NCI-H1436 (cell line): ENCODE measurements around the gene TRIM43.
"Not testable (repeated sequence)": the region's sequence is repeated elsewhere in the genome, so short reads cannot be mapped to it uniquely, and the experiment has no call there.

Source experiments
- DNase-seq: peaks from one replicate; lab custom pipeline; 2025; lab: John Stamatoyannopoulos, UW

TRIM43 gene

DNA sequence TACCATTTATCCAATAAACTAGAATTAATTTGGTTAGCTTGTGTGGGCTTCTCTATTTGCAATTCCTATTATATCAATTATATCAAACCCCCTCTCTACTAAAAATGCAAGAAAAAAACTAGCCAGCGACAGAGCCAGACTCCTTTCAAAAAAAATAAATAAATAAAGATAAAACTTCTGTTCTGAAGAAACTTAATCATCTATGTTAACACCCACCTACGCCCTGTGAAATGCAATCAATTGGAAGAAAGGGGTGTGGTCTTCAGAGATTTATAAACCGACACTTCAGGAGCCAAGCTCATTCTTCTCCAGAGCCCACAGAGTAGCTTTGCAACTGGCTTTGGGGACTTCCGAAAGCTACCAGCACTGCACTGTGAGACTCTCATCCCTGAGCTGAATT, at the start of gene TRIM43:
Gene TRIM43, plus strand, starts transcription at position 301 of the 400 bp plus-strand sequence. CDS start 2,023 bp downstream, outside the sequence.
- DNase-seq, result not testable (repeated sequence)

DNA sequence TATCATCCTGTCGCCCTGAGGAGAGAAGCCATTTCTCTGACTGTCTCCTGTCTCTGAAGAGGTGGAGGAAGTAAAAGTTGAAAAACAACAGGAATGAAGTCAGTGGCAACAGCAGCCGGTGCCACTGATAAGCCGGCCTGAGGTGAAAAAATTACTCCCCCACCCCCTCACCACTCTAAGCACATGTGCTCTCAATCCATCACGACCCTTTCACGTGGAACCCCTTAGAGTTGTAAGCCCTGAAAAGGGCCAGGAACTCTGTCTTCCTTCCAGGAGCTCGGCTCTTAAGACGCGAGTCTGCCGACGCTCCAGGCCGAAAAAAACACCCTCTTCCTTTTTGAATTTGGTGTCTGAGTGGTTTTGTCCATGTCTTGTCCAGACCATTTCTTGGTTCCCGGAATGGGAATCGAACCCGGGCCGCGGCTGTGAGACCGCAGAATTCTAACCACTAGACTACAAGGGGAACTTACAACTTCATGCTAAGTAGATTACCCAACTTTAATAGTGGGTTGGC, 40.7 kb upstream of the TRIM43 start:
- no peak for DNase-seq

DNA sequence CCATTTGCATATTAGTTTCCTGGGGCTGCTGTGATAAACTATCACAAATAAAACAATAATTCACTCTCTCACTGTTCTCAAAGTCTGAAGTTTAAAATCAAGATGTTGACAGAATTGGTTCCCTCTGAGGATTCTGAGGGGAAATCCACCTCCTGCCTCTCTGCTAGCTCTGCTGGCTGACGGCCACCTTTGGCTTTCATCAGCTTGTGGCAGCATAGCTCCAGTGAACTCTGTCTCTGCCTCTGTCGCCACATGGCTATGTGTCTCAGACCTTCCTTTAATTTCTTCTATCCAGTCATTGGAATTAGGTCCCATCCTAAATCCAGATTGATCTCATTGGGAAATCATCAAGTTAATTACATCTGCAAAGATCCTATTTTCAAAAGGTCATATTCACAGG, 38.9 kb upstream of the TRIM43 start:
- DNase-seq, result no peak

DNA sequence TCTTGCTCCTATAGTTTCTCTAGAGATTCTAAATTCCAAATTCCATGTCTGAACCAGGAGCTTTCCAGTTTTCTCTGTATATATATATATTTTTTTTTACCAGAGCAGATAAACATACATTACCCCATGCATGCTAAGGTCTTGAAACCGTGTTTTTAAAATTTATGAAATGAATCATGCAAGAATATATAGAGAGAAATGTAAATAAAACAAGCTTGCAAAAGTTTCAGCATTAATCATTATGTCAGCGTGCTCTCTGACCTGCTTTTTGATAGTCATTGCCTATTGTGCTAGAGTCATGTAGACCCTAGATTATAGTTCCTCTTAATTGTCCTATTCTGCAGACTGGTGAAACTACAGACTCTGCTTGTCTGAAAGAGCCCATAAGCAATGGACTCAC, 22.6 kb upstream of the TRIM43 start:
- DNase-seq, result no peak

DNA sequence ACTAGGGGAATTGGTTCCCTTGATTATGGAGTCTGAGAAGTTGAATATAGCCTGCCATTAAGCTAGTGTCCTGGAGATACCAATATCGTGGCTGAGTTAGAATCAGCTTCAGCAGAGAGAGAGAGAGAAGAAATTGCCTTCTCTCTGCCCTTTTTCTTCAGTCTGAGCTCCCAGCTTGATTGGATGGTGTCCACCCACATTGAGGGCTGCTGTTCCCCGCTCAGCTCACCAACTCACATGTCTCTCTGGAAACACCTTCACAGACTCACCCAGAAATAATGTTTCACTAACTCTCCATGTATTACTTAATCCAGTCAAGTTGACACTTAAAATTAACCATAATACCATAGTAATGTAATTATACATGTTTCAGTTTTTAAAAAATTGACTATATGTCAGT, 17.9 kb upstream of the TRIM43 start:
- DNase-seq, result no peak

DNA sequence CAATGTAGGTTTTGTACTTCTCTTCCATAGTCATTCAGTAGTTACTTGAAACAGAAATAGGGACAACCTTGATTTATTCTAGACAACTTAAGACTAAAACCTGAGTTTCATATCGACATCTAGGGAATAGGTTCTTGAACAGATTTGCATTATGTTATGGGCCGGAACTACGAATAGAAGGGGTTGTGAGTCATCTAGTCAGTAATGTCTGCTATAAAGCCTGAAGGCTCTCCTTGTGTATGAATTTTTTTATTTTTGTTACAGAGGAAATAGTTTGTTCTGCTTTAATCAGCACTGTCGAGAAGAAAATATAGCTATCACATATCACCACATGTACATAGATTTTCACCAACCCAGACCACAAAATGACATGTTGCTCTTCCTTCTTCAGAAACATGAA, 17.3 kb upstream of the TRIM43 start:
- no peak for DNase-seq

DNA sequence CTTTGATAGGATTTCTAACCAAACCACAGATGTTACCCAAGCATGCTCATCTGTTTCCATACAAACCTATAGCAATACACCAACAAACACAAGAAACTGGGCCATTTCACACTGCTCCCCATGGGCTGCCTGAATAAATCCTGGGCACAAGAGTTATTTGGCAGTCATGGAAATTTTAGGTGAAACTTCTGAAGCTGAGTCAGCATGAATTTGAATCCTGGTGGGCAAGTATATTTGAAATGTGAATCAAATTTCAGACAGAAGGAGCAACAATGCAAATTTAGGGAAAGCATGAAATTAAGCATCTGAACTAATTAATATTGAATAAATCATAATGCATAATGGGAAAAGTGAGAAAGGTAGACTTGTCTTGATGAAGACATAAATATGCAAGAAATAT, 15.9 kb upstream of the TRIM43 start:
- DNase-seq, result no peak

DNA sequence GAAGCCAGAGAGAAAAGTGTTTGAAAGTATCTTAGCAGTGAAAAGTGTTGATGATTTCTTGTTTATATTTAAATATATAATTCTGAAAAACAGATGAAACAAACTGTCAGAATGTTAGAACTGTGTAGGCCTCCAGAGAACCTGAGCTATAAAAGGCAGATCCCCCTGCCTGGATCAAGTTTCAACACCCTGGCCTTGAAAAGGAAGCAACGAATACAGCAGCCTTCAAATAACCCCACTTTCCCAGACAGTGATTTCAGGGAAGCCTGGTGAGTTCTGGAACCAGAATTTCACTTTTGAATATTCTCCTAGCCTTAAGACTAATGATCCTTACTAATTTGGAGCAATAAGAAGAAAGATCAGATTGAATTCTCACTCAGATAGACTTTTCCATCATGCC, 13.3 kb upstream of the TRIM43 start:
- DNase-seq, result no peak

DNA sequence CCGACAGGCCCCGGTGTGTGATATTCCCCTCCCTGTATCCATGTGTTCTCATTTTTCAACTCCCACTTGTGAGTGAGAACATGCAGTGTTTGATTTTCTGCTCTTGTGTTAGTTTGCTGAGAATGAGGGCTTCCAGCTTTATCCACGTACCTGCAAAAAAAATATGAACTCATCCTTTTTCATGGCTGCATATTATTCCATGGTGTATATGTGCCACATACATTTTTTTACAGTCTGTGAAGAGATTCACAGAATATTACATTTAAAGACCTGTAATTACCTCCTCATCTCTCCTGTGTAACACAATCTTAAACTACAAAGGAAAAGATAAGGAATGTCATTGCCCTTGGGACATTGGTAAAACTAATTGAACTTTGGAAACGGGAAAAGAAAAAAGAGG, 8.3 kb upstream of the TRIM43 start:
- not testable (repeated sequence) for DNase-seq

DNA sequence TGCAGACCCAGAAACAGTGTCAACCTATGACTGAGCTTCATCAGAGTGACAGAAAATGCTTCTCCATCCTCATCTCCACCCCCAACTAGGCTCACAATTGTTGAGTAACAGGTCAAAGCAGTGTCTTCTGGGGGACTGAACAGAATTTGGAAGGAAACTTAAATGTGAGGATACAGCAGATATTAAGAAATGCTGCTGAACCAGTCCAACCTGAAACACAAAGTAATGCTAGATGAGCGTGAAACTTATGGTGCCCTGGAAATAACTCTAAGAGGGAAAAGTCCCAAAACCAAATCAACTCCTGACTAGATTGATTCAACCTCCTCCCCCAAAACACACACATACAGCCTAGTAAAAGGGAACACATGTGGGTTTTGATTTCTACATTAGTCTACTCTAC, 7.5 kb upstream of the TRIM43 start:
- not testable (repeated sequence) for DNase-seq

DNA sequence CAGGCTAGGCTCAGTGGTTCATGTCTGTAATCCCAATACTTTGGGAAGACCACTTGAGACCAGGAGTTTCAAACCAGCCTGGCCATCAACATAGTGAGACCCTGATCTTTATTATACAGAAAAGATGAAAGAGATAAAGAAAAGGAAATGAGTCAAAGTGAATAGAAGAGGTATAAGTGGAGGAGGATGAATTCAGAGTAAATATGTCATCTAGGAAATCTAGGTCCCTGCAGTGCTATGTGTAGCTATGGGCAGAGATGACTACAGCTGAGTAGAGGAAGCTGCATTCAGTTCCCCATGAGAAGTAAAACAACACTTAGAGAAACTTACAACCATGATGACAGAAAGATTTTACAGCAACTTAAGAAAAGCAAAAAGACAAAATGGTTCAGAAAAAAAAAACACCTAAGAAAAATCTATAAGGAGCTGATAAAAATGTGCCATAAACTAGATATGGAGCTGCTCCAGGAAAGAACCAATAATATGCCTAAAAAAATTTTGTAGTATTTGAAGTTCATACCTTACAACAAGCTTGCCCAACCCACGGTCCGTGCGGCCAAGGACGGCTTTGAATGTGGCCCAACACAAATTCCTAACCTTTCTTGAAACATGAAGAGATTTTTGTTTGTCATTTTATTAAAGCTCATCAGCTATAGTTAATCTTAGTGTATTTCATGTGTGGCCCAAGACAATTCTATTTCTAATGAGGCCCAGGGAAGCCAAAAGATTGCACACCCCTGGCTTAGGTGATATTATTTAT, 1.8 kb upstream of the TRIM43 start:
- DNase-seq, result not testable (repeated sequence)

DNA sequence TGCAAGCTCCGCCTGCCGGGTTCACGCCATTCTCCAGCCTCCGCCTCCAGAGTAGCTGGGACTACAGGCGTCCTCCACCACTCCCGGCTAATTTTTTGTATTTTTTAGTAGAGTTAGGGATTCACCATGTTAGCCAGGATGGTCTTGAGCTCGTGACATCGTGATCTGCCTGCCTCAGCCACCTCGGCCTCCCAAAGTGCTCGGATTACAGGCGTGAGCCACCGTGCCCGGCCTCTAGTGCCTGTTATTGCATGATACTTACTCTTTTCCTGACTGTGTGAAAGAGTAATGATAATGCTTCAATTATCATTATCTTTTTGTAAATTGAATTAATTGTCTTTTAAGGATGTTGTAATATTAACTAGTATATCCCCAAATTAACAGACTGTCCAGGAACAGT, 1.2 kb downstream of the TRIM43 start:
- DNase-seq, result not testable (repeated sequence)

DNA sequence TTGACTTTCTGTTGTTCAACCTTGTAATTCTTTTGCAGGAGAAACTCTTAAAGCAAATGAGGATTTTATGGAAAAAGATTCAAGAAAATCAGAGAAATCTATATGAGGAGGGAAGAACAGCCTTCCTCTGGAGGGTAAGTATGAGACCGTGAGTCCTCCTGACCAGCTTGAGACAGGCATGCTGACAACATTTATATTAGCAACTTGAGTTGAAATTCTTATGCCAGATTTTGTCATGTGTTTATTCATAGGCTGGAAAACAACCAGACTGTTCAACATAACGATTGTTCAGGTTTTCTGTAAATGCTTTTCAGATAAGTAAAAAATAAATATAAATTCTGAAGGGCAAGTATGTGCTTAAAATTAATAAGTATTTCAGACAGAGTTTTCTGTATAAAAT, 3.2 kb downstream of the TRIM43 start:
- DNase-seq, result not testable (repeated sequence)

DNA sequence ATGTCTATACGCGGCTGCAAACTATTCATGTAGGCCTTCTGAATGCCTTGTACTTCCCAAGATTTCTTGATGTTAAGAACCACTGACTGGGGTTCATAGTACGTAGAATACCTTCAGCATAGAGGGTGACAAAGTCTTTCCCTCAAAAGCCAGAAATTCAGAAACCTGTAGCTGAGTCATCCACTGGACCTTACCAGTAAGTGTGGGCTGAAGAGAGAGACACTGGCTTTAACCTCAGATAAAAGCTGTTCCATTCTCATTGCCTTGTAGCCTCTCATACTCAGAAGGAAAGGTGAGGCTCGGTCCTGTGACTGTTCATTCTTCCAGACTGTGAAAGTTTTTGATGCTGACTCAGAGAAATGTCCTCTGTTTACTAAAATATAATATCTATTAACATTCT, 9.5 kb downstream of the TRIM43 start:
- not testable (repeated sequence) for DNase-seq

DNA sequence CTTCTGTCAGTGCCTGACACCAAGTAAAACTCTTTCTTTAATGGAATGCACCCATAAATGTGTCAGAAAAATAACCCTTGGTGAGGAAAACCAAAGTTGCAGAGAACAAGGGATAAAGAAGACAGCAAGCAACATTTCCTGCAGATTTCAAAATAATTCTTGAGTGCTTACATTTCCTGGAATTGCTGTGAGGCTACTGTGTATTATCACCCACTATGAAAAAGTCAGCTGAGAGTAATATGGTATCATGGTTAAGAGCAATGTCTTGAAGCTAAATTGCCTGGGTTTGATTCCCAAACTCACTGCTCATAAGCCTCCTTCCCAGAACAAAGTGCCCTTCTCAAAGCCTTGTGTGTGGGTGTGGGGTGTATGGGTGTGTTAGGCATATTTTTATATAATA, 10.3 kb downstream of the TRIM43 start:
- not testable (repeated sequence) for DNase-seq

DNA sequence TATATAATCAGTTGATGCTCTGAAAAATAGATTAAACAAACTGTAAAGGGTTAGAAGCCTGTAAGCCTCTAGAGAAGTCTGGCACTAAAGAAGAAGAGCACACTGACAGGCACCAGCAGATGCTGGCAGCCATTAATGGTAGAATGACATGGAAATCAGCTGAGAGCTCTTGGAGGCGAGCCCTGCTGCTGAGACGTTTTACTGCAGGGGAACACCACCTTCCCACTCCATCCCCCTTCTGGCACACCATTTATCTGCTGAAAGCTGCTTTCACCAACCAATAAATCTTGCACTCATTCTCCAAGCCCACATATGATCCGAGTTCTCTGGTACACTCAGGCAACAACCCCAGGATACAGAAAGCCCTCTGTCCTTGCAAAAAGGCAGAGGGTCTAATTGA, 16.6 kb downstream of the TRIM43 start:
- DNase-seq, result not testable (repeated sequence)

DNA sequence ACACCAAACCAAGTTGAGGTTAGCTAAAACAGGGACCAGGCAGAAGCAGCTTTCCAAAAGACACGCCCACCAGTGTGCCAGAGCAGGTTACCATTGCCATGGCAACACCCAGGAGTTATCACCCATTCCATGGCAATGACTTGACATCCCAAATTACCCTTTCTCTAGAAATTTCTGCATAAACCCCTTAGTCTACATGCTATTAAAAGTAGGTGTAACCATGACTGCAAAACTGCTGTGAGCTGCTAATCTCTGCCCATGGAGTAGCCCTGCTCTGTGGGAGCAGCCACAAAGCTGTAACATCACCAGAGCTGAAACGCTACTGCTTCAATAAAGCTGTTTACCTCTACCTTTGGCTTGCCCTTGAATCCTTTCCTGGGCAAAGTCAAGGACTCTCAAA, 18.0 kb downstream of the TRIM43 start:
- not testable (repeated sequence) for DNase-seq

DNA sequence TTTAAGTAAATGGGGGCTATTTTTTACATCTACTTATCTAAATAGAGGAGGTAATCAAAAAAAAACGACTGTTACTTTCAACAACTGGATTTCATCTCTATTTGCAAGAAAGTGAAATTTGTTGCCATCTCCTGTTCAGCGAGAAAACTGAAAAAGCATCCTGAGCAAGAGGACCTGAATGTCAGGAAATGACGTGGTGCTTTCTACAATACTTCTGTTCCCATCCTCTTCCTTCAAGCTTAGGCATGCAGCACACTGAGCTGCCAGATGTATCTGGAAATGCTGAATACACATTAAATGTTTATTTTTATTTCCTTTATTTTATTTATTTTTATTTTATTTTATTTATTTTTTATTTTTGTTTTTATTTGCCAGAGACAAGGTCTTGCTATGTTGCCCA, 21.2 kb downstream of the TRIM43 start:
- not testable (repeated sequence) for DNase-seq

DNA sequence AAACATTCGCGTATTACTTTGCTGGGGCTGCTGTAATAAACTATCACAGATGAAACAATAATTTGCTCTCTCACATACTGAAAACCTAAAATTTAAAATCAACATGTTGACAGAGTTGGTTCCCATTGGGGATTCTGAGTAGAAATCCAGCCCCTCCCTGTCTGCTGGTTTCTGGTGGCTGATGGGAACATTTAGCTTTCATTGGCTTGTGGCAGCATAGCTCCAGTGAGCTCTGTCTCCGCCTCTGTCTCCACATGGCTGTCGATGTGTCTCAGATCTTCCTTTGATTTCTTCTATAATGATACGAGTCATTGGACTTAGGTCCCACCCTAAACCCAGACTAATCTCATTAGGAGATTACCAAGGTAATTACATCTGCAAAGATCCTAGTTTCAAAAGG, 30.9 kb downstream of the TRIM43 start:
- not testable (repeated sequence) for DNase-seq

DNA sequence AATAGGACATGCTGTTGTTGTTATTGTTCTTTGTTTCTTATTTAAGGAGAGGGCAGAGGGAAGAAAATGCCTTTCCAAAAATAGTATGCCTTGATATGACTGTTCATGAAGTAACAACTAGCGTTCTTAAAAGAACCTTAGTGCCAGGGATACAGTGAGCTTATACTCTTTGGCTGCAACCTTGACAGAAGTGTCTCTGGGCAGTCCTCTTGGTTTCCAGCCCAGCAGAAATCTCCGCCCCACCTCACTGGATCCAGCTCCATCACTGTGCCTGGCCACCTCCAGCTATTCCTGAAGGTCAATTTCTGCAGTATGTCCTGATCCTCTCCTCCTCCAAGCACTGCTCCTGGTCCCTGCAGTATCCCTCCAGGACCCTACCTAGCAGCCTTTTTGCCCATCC, 39.2 kb downstream of the TRIM43 start:
- not testable (repeated sequence) for DNase-seq

DNA sequence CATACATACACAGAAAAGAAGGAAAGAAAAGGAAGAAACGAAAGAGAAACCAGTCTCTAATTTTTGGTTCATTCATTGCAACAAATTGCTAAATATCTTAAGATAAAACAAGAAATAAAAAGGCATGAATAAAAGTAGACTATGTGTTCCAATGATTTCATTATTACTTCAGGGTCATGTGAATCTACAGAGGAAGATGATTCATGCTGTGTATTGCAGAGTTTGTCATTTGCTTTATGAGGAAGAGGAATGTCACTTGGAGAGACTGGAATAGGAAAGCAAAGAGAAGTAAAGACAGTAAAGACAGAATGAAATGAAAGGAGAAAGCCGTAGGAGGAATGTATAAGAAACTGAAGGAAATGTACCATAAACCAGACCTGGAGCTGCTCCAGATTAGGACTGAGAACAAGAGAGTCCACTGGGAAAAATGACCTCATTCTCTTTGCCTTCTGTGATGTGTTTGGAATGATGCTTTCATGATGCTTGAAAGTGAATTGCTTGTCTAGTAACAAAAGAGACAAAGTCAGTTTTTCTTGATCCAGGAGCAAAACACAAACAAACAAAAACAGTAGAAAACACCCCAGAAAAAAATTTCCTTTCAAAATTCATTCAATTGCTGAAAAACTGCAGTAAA, 41.9 kb downstream of the TRIM43 start:
- DNase-seq, result not testable (repeated sequence)

DNA sequence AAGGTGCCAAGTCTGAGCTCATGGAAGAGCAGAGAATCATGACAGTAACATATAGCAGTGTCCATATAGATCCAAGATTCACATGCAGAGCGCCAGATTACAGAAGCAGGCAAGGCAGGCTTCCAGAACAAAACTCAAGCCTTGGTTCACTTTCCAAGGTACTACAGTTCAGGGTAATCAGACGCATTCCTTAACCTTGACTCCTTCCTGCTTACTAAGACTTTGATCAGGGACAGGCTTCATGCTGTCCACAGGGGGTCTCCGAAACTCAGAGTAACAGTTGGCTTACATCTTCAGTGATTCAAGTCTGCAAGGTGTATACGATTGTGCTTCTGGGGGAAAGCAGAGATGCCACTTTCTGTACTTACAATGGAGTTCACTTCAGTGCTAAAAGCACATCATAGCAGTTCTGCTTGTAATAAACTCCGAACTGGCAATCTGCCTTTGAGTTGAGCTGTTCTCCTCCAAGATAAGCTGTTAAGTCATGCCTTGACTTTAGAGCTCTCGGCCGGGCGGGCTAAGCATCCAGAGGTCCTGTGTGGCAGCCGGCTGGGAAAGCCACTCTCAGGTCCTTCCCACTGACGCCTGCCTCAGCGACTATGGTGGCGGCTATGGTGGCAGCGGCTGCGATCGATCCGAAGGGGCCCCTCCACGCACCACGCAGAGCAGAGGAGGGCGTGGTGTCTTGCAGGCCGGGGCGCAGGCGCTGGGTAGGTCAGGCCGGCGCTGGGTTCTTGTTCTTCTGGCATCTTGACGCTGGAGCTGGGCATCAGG, 48.9 kb downstream of the TRIM43 start:
- DNase-seq, result not testable (repeated sequence)

DNA sequence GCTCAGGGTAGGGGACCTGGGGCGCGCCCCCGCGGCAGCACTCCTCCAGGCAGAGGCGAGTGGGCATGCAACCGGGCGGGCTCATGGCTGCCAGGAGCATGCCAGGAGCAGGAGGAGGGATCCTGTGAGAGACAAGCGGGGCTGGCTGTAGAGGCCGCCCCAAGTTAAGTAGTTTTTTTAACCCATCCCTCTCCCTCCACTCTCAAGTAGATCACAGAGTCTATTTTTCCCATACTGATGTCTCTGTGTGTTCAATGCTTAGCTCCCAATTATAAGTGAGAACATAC, 49.4 kb downstream of the TRIM43 start:
- not testable (repeated sequence) for DNase-seq
